HG03439 (cell line): ENCODE data around the gene CTCF.

Experiments used
- ATAC-seq: cut with Tn5 transposase; IDR thresholded peaks from one replicate; pipeline ENCODE4 v1.9.1; 2021; ENCODE audit warnings: mild to moderate bottlenecking, moderate library complexity; ENCODE audit not compliant: unreplicated experiment

Gene CTCF

DNA sequence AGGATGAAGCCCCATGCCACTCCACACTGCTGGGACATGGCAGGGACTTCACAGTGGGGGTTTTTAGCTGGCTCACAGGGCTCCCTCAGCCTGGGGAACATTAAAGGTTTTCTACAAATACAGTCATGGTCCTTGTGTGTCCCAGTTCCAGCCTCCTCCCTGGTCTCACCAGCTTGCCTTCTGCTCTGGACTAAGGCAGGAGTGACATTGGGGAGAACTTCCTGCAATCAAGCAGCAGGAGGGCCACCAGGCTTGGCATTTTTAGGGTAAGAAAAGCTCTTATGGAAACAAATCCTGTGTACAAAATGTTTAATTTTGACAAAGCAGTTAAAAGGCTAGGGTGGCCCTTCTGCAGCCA, 100.3 kb downstream of the CTCF start:
- ATAC-seq = no peak

DNA sequence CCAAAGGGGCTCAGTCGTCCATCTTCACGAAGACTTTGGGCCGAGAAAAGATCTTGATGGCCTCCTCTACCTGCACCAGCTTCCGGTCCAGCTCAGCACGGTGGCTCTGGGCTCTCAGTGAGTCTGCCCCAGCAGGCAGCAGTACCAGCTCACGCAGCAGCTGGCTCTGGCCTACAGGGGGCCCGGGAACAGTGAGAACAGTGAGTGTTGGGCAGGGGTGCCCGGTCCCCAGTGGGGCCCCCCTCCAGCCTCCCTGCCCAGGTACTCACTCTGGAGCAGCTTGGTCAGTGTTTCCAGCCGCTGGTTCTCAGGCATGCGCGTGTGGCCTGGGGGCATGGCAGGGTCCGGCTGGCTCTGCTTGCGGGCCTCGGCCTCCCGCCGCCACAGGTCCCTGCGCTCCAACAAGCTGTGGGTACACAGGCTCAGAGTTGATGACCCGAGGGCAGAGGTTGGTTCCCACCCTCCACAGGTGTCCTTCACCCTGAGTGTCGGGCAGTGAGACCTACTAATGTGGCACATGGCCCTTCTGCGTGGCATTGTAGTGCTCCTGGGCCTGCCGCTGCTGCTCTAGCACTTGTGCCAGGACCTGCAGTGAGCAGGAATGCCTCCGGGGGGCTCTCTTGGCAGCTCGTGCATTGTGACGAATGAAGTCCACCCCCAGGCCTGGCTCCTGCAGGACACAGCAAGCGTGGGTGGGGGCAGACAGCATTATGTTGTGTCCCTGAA, 101.0 kb downstream of the CTCF start:
- ATAC-seq = no peak

DNA sequence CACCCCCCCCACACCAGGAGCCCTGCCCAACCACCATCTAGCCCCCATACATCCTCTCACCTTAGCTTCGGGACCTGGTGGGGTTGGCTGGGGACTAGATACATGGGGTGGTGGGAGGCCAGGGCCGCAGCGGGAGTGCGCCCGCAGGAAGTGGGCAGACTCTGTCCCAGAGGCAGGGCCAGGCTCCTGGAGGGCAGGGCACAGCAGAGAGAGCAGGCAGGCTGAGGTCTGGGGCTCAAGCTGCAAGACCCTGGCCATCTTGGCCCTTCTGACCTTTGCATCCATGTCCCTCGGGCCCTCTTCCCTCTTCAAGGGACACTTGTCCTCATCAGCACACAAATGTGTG, 101.5 kb downstream of the CTCF start:
- ATAC-seq = no peak

DNA sequence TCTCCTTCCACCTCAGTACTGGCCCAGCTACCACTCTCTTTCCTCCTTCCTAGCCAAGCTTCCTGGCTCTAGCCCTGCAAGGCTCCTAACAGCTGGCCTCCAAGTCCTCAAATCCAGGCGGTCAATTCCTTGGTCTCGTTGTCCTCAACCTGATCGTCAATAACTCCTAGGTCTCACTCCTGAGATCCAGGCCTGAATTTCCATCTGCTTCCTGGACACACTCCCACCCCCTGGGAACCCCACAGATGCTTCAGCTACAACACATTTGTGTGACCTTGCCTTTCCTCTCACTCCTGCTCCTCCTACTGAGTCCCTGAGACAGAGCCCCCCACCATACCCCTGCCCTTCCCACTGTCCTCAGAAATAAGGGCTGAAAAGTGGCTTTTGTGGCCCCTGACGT, 101.9 kb downstream of the CTCF start:
- ATAC-seq = no peak

DNA sequence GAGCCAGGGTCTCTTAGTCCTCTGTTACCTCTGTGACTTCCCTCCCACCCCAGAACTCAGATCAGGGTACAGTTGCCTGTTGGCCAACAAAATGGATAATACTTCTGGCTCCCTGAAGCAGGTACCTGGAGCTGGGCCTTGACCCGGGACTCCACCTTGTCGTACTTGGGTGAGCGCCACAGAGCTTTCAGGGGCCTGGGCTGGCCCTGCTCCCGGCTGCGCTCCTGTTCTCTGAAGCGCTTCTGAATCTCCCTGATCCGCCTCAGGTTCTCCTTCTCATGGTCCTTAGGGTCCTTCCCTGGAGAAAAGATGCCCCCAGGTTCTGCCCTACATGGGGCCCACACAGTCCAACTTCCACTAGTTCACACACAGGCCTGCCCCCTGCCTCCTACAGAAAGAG, 102.5 kb downstream of the CTCF start:
- no peak for ATAC-seq

DNA sequence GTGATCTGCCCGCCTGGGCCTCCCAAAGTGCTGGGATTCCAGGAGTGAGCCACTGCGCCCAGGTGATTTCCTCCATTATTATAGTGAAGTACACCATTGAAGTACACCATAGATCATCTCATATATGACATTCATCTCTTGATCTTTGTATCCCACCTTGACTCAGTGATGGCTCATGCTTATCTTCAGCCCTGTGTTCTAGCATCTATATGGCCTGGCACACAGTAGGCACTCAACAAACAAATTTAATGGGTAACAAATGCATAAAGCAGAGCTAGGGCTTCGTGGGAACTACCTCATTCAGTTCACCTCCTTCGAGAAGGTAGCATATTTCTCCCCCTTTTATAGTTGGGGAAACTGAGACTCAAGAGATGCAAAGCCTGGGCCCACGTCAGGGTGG, 103.3 kb downstream of the CTCF start:
- ATAC-seq = no peak

DNA sequence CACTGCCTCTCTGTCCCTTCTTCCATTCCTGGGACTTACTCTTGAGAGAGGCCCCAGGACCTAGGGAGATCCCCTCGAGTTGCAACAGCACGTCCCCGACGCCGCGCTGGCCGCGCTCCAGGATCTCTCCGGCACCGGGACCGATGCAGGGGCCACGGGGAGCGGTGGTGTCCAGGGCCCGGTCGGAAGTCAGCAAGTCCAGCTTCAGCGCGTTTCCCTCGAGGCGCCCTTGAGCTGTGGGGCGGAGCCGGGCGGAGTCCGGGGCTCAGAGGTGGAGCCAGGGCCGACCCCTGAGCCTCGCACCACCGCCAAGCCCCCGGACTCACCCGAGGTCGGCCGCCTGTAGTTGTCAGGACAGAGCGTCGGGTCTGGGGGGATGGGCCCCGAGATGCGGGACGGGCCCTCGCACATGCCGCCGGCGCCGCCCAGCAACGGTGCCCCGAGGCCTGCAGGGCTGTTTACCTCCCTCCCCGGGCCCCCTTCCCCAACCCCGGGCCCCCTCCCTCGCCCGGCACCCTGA, 103.8 kb downstream of the CTCF start:
- peak; percentile 13 for ATAC-seq

DNA sequence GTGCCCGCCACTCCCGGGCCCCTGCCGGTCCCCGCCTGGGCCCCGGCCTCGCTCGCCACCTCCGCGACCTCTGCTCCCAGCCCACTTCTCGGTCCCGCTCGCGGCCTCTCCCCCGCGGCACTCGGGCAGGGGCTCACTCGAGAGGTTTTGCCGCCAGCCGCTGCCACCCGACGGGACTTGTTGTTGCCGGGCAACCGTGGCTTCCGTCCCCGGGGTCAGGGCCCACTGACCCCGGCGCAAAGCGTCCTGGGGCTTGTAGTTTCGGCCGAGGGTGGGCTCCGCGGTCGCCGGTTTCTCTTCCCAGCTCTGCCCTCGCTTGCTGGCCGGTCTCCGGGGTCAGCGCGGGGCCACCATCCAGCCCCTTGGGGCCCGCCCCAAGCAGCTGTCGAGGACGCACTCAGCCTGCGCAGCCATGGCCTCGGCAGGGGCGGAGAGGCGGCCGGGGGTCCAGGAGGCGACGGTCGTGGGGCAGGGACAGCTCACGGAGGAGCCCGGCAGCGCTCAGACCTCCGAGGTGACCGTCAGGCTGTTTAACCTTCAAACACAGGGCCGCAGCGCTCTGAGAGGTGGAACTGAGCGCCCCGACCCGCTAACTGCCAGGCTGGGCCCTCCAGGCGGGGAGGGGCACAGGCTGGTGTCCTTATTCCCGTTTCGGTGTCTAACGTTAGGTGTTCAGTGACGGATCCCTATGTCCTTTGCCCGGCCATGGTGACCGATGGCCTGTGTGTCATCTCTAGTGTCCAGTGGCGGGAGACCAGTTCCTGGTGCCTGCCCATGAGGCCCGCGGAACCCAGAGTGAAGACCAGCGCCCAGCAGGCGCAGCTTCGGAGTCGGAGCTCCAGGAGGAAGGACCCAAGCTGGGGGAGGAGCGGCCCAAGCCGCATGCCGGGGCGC, 104.5 kb downstream of the CTCF start, which contains the start of the genes C16orf86 and ENKD1:
C16orf86 (plus strand) TSS at position 256 of the 894 bp plus-strand sequence; CDS start at position 413, 157 bp downstream.
ENKD1 (minus strand) TSS at position 192 of the 894 bp plus-strand sequence. CDS start 308 bp downstream, outside the sequence.
- ATAC-seq = peak; percentile 57

DNA sequence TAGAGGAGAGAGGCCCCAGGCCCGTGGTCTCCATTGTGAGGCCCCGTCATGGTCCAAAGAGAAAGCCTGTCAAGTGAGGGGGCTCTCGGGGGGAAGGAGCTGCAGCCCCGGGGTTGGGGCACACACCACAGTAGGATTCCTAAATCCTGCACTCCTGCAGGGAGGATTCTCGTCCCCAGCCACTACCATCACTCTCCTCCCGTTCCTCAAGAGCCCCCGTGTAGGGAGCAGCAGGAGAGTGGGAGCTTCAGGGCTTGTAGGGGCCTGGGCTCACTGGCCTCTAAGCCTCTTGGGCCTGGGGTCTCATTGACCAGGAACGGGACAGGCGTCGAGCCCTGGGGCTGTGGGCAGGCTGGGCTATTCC, 105.1 kb downstream of the CTCF start:
- no peak for ATAC-seq

DNA sequence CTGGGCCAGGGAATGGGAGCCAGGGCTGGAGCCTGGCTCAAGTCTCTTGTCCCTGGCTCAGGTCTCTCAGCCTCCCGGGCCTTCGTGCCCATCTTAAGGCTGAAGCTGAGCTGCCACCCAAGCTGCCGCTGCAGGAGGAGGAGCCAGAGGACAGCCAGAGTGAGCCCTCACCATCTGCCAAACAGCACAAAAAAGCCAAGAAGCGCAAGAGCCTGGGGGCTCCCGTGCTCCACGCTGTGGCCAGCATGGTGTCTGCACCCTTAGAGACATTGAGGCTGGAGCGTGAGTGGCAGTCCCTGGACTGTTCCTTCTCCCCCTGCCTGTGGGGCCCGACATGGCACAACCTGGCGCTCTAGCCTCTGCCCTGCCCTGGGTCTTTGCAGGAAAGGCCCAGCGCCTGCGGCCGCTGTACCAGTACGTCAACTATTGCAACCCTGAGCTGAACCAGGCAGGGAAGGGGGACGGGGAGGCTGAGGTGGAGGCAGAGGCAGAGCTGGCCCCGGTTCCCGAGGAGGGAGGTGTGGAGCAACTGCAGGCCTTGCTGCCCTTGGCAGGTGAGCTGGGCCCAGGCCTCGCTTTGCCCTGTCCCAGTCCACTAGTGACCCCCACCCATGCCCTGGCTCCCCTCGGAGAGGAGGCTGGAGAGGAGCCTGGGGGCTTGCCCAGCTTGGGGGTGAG, 105.6 kb downstream of the CTCF start:
- peak; percentile 58 for ATAC-seq

DNA sequence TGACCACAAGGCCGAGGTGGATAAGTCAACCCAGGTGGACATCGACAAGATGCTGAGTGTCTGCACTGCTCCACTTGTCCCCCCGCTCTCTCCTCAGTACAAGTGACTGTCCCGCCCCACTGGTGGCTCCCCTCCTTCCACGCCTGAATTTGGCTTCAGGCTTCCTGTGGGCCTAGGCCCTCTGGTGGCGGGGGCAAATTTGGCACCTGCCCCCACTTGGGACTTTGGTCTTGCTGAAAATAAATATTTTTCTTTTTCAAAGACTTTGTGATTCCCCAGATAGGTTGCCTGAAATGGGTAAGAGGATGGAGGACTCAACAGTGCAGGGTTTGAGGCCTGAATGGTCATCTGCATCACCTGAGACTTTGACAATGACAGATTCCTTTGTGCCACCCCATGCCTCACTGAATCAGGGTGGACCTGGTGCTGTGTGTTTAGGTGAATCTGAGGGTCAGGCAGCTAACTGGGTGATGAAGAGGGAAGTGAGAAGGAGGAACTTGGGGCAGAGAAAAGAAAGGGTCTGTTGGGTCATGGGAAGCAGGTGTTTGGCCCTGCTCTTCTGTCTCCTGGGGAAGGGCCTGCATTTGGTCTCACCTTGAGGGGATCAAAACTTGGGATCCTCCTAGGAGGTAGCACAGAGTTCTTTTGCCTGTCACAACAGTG, 106.3 kb downstream of the CTCF start:
- ATAC-seq = no peak

DNA sequence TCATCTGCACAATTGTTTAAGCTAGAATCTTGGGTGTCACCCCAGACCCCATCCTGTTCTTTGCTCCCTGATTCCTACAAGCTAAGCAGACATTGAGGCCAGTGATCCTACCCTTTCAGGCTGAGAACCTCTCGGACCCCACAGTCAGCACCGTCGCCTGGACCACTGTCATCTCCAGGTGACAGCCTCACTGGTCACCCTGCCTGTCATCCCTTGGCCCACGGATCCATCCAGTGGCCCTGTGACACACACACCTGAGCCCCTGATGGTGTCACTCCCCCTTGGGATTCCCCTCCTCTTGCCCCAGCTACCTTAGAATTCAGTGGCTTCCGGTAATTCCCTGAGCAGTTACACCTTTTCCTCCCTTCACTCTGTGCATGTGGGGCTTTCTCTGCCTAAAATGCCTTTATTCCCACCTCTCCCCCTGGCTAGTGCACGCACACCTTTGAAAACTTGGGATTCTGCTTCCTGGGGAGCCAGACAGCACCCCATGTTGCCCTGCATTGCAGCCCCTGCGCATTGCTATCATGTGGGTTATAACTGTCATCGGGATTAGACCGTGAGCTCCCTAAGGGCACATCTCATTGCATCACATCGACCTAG, 107.3 kb downstream of the CTCF start:
- no peak for ATAC-seq

DNA sequence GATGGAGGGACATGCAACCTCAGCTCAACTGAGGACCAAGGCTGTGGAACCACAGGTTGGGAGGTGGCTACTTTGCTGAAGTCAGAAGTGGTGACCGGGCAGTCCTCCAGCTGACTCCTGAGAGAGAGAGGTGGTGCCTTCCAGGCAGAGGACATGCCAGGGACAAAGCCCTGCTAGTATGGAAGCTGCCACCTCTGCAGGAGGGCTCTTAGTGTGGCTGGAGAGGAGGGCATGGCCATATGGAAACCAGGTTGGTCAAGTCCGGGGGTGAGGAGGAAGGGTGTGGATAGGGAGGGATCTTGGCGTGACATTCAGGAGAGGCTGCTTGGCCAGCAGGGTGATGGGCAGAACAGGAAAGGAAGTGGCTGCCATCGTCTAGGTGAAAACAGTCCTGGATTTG, 110.0 kb downstream of the CTCF start:
- no peak for ATAC-seq

DNA sequence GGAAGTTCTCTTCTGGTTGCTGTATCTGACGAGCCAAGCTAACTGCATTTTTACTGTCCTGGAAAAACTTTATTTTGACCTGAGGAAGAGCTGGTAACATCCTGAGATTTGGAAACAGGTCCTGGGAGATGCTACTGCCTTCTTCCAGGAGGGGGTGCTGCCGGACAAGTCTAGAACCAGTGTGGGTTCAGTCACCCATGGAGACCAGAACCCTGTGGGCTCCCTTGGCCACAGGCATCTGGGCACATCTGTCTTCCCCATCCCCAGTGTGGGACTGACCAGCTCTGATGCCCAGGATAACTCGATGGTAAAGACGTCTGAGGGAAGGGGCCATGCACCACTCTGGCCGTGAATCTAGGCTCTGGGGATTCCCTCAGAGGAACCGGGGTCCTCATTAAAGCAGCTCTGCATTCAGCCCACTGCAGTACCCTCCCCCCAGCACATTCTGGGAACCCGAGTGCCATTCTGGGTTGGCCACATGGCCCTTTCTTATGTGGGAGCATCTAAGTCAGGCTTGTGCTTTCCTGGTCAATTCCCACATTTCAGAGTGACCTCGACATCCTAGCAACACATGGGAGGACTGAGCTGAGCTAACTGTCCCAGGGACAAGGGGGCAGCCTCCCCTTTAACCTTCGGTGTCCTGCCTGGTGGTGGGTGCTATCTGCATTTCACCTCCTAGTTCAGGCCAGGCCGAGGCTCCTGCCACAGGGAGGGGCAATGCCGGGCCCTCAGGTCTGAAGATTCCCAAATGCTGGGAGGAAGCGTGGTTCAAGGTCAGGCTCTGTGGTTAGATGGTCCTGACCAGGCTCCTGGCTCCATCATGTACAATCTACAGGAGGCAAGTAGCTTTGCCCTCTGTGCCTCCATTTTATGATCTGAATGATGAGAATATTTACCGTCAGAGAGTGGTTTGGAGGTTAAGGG, 110.7 kb downstream of the CTCF start:
- no peak for ATAC-seq

DNA sequence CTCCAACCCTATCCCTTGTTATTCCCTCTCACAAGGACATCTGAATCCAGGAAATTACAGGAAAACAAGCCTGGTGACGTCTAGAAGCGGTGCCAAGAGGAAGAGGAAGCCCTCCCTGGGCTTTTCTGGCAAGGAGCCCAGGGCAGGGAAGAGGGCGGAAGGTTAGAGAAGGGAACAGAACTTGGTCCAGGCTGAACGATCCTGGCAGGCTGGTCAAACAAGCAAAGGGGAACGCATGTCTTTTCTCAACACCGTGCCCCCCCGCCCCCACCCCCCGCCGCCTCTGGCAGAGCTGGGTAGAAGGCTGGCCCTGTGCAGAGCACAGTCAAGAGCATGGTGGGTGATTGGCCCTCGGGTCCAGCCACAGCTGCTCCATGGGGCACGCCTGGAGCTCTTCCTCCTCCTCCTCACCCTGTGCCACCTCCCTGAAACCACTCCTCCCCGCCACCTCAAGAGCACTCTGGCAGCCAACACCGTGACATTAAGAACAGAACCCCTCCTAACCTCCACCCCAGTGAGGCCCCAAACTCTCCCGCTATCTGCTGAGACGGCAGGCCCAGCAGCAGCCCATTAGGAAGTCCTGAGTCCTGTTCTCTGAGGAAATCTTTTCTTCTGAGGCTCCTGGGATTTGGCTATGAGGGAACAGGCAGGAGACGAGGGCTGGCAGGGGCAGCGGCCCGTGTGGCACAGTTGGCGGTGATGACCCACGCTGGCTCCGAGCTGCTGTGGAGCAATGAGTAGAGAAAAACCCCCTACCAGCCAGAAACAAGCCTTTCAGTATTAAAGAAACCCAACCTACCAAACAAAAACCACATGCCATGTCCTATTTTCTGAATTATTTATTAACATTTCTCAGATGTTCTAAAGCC, 111.6 kb downstream of the CTCF start:
- ATAC-seq = no peak

DNA sequence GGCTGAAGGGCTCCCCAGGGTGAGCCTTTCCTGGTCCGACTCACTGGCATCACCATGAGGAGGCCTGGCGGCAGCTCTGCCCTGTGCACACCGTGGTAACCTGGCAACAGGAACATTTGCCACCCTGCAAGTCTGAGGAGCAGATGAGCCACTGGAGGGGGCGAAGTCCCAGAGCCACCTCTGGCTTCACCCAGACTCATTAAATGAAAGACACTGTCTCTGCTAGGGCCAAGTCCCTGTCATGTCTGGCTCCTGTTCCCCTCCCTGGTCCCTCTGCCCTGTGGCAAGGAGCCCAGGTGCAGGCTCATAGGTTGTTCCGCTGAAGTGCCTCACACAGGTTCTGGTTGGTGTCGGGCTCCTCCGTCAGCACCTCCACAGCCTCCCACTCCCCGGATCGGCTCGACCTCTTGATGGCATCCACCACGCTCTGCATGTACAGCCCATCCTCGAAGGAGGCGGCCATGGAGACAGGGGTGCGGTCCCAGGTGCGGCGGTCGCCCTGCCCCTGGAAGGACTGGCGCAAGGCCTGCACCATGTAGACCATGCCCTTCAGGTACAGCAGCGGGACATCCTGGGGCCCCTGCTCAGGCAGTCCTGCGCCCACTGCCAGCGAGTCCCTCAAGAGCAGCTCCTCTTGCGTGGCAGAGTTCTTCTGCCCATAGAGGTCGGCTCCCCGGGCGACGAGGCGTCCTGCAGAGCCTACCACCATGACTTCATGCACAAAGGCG, 112.7 kb downstream of the CTCF start:
- ATAC-seq = no peak

DNA sequence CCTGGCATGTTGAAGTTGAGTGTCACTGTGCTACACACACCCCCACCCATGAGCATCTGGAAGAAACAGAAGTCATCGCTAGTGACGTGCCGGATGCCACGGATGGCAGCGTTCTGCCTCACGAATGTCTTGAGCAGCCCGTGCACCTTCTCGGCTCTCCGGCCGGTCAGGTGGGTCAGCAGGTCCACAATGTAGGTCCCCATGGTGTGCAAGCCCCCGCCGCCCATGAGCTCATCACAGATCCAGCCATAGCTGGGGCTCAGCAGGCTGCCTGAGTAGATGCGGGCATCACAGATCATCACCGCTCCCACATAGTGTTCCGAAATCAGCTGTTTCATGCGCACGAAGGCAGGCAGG, 113.2 kb downstream of the CTCF start:
- no peak for ATAC-seq

DNA sequence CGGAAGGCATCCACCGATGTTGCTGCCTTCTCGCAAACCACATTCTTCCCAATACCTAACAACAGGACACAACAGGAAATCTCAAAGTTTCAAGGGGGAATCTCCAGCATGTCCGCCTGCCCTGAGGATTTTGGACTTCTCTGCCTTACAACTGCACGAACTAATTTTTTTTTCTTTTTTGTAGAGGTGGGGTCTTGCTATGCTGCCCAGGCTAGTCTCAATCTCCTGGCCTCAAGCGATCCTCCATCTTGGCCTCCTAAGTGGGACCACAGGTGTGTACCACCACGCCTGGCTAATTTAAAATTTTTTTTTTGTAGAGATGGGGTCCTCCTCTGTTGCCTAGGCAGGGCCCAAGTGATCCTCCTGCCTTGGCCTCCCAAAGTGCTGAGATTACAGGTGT, 113.7 kb downstream of the CTCF start:
- no peak for ATAC-seq
